Astrocyte (in vitro differentiated cells and primary cell): Measurements from ENCODE around the gene ZNRF1. TPM values are rescaled to one million over a fixed set of nuclear protein-coding genes. Genes with fewer than 3 reads are reported as not detected.

ENCODE experiments used
- DNase-seq: peaks from one replicate; pipeline ENCODE4 v3.0.0-alpha.2; 2010; ENCODE audit warnings: low read depth
- FAIRE-seq: peaks from 2 replicates; lab custom pipeline; 2011; peaks lifted over from hg19 to GRCh38; lab: Jason Lieb, UNC
- H2AFZ ChIP-seq: 2 replicates; pipeline ENCODE4 v1.6.0; 2012; ENCODE audit warnings: low read depth, low read length, inconsistent platforms
- H3K27ac ChIP-seq: 2 replicates; pipeline ENCODE4 v1.5.1; 2011; ENCODE audit warnings: low read depth, low read length, inconsistent platforms
- H3K27me3 ChIP-seq: 2 replicates; pipeline ENCODE4 v1.6.0; 2011; ENCODE audit warnings: low read length, inconsistent platforms; ENCODE audit not compliant: insufficient read depth
- H3K36me3 ChIP-seq: 2 replicates; pipeline ENCODE4 v1.5.1; 2011; ENCODE audit warnings: low read length, inconsistent platforms; ENCODE audit not compliant: insufficient read depth
- H3K4me1 ChIP-seq: 2 replicates; pipeline ENCODE4 v1.5.1; 2011; ENCODE audit warnings: low read length, inconsistent platforms; ENCODE audit not compliant: insufficient read depth
- H3K4me2 ChIP-seq: 2 replicates; pipeline ENCODE4 v1.6.0; 2012; ENCODE audit warnings: low read length, inconsistent platforms
- H3K4me3 ChIP-seq: 2 replicates; pipeline ENCODE4 v1.5.1; 2011; ENCODE audit warnings: low read depth, mild to moderate bottlenecking, low read length, inconsistent platforms; ENCODE audit not compliant: insufficient read depth
- H3K79me2 ChIP-seq: 2 replicates; pipeline ENCODE4 v1.6.0; 2012; ENCODE audit warnings: mild to moderate bottlenecking, low read length, inconsistent platforms; ENCODE audit not compliant: insufficient read depth
- H3K9ac ChIP-seq: 2 replicates; pipeline ENCODE4 v1.6.0; 2012; ENCODE audit warnings: mild to moderate bottlenecking, low read length, inconsistent platforms
- H3K9me3 ChIP-seq: 2 replicates; pipeline ENCODE4 v1.5.1; 2012; ENCODE audit warnings: low read depth, mild to moderate bottlenecking, low read length, inconsistent platforms; ENCODE audit not compliant: insufficient read depth
- H4K20me1 ChIP-seq: 2 replicates; pipeline ENCODE4 v1.6.0; 2012; ENCODE audit warnings: low read length, inconsistent platforms; ENCODE audit not compliant: insufficient read depth
- H3K27ac Mint-ChIP-seq: one replicate; pipeline ENCODE4 v1.8.0; 2021; ENCODE audit warnings: mild to moderate bottlenecking, mixed read lengths; ENCODE audit not compliant: unreplicated experiment
- H3K27me3 Mint-ChIP-seq: one replicate; pipeline ENCODE4 v1.8.0; 2021; ENCODE audit warnings: low read depth, mixed read lengths; ENCODE audit not compliant: unreplicated experiment
- H3K36me3 Mint-ChIP-seq: one replicate; pipeline ENCODE4 v1.8.0; 2021; ENCODE audit warnings: low read depth, mixed read lengths; ENCODE audit not compliant: unreplicated experiment
- H3K4me1 Mint-ChIP-seq: one replicate; pipeline ENCODE4 v1.8.0; 2021; ENCODE audit warnings: low read depth, mixed read lengths; ENCODE audit not compliant: unreplicated experiment
- H3K4me3 Mint-ChIP-seq: one replicate; pipeline ENCODE4 v1.8.0; 2021; ENCODE audit warnings: mild to moderate bottlenecking, moderate library complexity, mixed read lengths; ENCODE audit not compliant: unreplicated experiment
- H3K9me3 Mint-ChIP-seq: one replicate; pipeline ENCODE4 v1.8.0; 2021; ENCODE audit warnings: mild to moderate bottlenecking, mixed read lengths; ENCODE audit not compliant: unreplicated experiment
- EZH2 ChIP-seq: IDR thresholded peaks from 2 replicates; pipeline ENCODE4 v1.6.1; 2012; ENCODE audit warnings: mild to moderate bottlenecking, low read length, inconsistent platforms; ENCODE audit not compliant: insufficient read depth
- total RNA-seq: library from RNA; stranded (reverse); gene quantifications from 2 replicates; pipeline ENCODE4 v1.2.1, GENCODE V29; 2021
- TF ChIP-seq, protein P1 (sequence below): IDR thresholded peaks from 2 replicates; pipeline ENCODE4 v1.5.1; 2011; ENCODE audit warnings: low read depth, mild to moderate bottlenecking, inconsistent platforms, low read length, moderate library complexity; ENCODE audit not compliant: insufficient read depth

Gene ZNRF1
- total RNA-seq, 1 donor from 2014 or later, result 21.9 TPM

DNA sequence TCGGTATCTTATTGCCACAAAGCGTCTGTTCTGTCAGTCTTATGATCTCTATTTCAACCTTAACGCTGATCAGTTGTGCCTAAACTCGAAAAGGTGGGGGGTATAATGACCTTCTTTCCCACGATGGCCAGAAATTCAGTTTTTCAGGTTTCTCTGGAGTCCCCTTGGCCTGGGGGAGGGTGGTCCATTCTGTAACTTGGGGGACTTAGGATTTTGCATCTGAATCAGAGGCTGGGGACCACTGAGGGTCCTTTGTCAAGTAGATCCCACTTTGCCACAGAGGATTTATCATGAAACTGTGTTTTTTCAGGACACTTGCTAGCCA is 7.6 kb upstream of the ZNRF1 start:
- FAIRE-seq (no peak), DNase-seq (no peak)
- Histone ChIP-seq H3K27me3 (no peaks in the 10 kb centered on the region), H4K20me1 (no peaks in the 10 kb centered on the region), H3K4me3 (no peak overlapping the region), H3K79me2 (no peaks in the 10 kb centered on the region), H3K27ac (no peak overlapping the region), H3K4me2 (no peak overlapping the region), H2AFZ (no peak overlapping the region), H3K9me3 (no peaks in the 10 kb centered on the region), H3K9ac (no peak overlapping the region), H3K4me1 (no peaks in the 10 kb centered on the region), H3K36me3 (no peaks in the 10 kb centered on the region)
- H3K9me3 Mint-ChIP-seq, result no peaks in the 10 kb centered on the region
- no peaks in the 10 kb centered on the region for H3K4me1 Mint-ChIP-seq
- no peaks in the 10 kb centered on the region for H3K36me3 Mint-ChIP-seq
- H3K27ac Mint-ChIP-seq, result no peak overlapping the region
- TF ChIP-seq, protein P1, sequence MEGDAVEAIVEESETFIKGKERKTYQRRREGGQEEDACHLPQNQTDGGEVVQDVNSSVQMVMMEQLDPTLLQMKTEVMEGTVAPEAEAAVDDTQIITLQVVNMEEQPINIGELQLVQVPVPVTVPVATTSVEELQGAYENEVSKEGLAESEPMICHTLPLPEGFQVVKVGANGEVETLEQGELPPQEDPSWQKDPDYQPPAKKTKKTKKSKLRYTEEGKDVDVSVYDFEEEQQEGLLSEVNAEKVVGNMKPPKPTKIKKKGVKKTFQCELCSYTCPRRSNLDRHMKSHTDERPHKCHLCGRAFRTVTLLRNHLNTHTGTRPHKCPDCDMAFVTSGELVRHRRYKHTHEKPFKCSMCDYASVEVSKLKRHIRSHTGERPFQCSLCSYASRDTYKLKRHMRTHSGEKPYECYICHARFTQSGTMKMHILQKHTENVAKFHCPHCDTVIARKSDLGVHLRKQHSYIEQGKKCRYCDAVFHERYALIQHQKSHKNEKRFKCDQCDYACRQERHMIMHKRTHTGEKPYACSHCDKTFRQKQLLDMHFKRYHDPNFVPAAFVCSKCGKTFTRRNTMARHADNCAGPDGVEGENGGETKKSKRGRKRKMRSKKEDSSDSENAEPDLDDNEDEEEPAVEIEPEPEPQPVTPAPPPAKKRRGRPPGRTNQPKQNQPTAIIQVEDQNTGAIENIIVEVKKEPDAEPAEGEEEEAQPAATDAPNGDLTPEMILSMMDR, result no peak
- H3K4me3 Mint-ChIP-seq, result no peak overlapping the region
- H3K27me3 Mint-ChIP-seq, result peaks cover 20% of the 10 kb centered on the region

- H3K4me2 ChIP-seq, result no peak overlapping the region
- H3K4me1 ChIP-seq, result no peaks in the 10 kb centered on the region
- no peak overlapping the region for H3K27ac ChIP-seq
- Mint-ChIP-seq H3K27ac (no peak overlapping the region), H3K4me3 (no peak overlapping the region), H3K9me3 (no peaks in the 10 kb centered on the region), H3K36me3 (no peaks in the 10 kb centered on the region), H3K27me3 (peaks cover 20% of the 10 kb centered on the region), H3K4me1 (no peaks in the 10 kb centered on the region)
- no peaks in the 10 kb centered on the region for H3K27me3 ChIP-seq
- no peaks in the 10 kb centered on the region for H3K9me3 ChIP-seq
- no peak overlapping the region for H3K9ac ChIP-seq
- FAIRE-seq (no peak), DNase-seq (no peak)
- no peak overlapping the region for H2AFZ ChIP-seq
- no peaks in the 10 kb centered on the region for H3K36me3 ChIP-seq
- H3K79me2 ChIP-seq, result no peaks in the 10 kb centered on the region
- H4K20me1 ChIP-seq, result no peaks in the 10 kb centered on the region
- TF ChIP-seq EZH2, result no peak
- H3K4me3 ChIP-seq, result no peak overlapping the region
Measured at GRCh38 chr16:74991593-74992403, 7.0 kb upstream of the ZNRF1 start.

- Mint-ChIP-seq H3K4me3 (no peak overlapping the region), H3K27ac (no peak overlapping the region), H3K27me3 (peaks cover 16% of the 10 kb centered on the region), H3K36me3 (no peaks in the 10 kb centered on the region), H3K9me3 (no peaks in the 10 kb centered on the region), H3K4me1 (peaks cover 8% of the 10 kb centered on the region)
- Histone ChIP-seq H3K9ac (no peak overlapping the region), H3K27ac (no peak overlapping the region), H3K4me1 (peaks cover 13% of the 10 kb centered on the region), H3K79me2 (peaks cover 17% of the 10 kb centered on the region), H3K4me3 (no peak overlapping the region), H4K20me1 (peaks cover 13% of the 10 kb centered on the region), H3K9me3 (no peaks in the 10 kb centered on the region), H2AFZ (no peak overlapping the region), H3K36me3 (no peaks in the 10 kb centered on the region), H3K27me3 (no peaks in the 10 kb centered on the region), H3K4me2 (no peak overlapping the region)
- no peak for FAIRE-seq
- DNase-seq, result no peak
- no peak for TF ChIP-seq EZH2
- TF ChIP-seq, protein P1, result no peak
Measured at GRCh38 chr16:74995986-74996385, 2.8 kb upstream of the ZNRF1 start.
